Brain pericyte (primary cell): ENCODE data around the gene CAMTA1.
A peak's percentile ranks its signal among the peaks of the same experiment; 100 is the strongest.

Experiments
- DNase-seq: peaks from one replicate; pipeline ENCODE4 v3.0.0-alpha.2; 2012; ENCODE audit warnings: low read depth, low spot score

CAMTA1 gene

DNA sequence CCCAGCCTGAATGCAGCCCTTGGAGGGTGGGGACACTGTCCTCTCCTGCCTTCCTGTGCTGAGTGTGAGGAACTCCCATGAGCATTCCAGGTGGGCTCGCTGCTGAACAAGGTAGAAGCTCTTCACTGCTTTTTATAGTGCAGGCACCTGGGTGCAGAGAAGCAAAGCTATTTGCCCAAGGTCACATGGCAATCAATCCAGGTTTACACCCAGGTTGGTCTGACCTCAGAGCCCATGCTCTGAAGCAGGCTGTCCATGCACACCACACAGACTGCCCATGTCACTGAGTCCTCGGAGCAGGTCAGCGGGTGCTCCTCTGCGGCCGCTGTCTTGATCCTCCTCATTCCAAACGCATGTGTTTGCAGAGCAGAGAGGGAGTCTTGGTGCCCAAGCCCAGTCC is 662.5 kb downstream of the CAMTA1 start:
- DNase-seq: no peak

DNA sequence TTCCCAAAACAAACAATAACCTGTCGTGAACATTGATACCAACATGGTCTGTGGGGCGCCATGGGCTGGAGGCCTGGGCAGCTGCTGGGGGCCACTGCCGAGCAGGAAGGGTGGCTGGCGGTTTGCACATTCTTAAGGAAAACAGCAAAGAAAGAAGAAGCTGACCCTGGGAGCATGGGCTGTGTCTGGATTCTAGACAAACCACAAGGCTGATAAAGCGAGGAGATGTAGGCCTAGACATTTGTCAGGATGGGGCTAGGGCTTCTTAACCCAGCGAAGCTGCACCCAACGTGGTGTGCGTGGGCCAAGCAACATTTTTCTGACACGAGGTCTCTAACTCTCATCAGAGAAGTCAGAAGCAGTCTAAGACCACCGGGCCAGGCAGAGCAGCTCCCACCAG is 663.7 kb downstream of the CAMTA1 start:
- no peak for DNase-seq

DNA sequence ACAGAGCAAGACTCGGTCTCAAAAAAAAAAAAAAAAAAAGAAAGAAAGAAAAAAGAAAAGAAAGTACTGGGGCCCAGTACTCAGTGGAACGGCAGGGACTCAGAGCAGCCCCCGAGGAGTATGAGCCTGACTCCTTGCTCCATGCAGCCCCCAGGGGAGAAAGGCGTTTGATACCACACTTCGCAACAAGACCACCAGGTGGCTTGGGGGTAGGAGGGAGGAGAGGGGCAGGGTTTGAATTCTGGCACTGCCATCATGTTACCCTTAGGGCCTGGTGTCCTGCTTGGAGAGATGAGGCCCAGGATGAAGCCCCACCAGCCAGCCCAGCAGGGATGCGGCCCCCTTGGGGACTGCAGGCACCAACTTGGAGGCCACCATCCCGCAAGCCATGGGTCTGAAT is 664.5 kb downstream of the CAMTA1 start:
- no peak for DNase-seq

GRCh38 chr1:7450838-7451237 is 665.6 kb downstream of the CAMTA1 start:
- DNase-seq: no peak

DNA sequence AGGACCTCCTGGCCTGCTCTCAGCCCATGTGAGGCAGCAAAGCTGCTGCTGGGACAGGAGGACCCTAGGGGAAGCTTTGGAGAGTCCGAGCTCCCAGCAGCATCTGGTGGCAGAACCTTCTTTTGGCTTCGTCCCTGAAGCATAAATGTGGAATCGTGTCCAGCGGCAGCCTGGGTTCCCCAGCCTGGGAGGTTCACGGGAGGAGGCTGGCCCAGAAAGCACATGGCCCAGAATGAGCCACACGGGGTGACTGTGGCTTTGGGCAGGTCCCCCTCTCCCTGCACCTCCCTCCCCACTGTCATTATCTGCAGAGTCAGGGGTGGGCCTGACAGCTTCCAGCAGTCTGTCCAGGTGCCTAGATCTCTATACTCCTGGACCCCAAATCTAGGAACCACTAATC is 667.8 kb downstream of the CAMTA1 start:
- no peak for DNase-seq

DNA sequence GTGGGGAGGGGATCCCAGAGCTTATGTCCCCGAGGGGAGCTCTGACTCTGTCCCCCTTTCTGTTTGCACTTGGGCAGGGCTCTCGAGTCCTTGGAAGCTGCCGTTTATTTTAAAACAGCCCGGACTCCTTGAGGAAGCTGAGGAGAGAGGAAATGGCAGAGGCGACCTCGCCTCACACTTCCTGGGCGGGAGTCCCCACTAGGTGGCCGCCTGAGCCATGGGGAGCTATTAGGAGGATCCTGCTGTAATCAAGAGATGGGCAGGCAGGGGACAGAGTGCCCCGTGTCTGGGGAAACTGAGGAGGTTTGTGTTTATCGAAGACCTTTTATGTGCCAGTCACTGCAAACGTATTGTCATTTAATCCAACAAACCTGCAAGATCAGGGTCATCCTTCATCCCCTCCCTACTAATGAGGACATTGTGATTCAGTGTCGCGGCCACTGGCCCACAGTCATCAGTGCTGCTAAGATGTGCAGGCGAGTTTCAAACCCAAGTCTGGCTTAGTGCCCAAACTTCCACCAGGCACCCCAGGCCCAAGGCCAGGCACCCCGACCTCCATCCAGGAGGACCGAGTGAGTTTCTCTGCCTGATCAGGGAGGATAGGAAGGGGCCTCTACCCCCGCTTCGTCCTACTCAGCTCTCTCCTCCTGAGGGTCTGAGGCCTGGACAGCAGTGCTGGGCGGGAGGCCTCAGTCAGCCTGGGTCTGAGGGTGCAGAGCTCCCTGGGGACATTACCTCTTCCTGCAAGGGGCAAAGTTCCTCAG is 669.0 kb downstream of the CAMTA1 start:
- DNase-seq: no peak

DNA sequence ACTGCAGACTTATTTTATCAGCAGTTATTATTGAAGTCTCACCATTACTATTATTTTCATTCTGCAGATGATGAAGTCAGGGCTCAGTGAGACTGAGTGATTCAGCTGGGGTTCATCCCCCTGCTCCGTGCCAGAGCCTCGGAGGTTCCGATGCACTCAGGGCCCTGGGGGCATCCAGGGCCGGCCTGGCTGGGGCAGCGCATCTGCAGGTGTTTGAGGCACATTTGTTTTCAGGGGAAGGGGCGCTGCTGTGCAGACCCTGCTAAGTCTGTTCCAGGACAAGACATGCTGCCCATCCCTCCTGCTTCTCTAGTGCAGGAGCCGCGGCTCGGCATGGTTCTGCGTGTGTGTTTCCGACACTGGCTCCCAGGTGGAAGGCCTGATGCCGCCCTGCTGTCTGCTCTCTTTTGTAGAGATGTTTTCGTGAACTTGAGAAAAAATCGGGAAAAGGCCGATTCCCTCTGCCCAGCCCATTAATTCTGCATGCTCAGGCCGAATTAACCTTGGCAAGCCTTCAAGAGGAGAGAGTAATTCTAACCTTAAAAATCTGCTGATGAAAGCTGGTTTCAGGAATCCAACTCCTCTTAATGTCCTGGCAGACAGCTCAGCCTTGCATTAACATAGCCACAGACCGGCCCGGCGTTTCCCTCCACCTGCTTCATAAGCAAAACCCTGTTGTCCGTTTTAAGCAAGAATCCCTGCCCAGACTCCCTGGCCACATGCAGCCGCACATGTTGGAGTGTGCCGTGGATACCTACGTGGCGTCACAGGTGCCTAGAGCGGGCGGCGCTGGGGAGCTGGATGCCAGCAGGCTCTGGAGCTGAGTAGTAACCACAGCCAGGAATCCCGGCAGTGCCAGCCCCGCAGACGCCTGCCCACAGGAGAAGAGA is 669.9 kb downstream of the CAMTA1 start:
- DNase-seq: no peak

- DNase-seq: no peak
These were observed 670.8 kb downstream of the CAMTA1 start for GRCh38 chr1:7455796-7456721.

DNA sequence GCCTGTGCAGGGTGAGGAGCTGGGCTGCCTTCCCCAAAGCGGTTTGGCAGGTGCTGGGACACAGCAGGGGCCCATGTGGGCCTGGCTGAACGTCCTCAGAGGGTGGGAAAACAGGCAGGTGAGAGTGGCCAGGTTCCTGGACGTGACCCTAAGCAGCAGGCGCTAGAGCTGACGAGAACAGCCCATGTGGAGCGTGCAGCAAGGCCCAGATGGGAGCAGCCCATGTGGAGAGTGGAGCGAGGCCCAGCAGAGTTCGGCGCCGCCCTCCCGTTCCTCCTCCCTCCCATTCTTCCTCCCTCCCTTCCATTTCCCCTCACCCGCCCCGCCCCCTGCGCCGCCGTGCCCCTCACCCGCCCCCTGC is 671.4 kb downstream of the CAMTA1 start:
- no peak for DNase-seq

GRCh38 chr1:7457811-7458210 is 672.6 kb downstream of the CAMTA1 start:
- DNase-seq: no peak

- no peak for DNase-seq
These were observed 673.7 kb downstream of the CAMTA1 start for GRCh38 chr1:7458946-7459345.

GRCh38 chr1:7459914-7460313 is 674.7 kb downstream of the CAMTA1 start:
- DNase-seq: no peak

GRCh38 chr1:7460807-7461206 is 675.6 kb downstream of the CAMTA1 start:
- DNase-seq: no peak

DNA sequence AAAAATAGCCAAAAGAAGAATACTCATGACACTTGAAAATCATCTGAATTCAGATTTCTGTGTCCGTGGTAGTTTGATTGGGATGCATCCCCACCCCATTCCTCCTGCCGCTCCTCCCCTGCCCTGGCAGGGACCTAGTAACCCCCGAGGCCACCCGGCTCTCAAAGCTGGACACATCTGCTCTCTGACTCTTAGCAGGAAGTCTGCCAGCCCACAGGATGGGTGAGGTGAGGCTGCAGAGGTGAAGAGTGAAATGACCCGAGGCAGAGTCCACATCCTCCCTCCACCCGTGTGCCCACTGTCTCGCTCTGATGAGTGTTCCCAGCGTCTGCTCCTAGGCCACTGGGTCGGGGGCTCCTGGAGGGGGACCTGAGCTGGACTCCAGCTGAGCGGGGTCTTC is 677.4 kb downstream of the CAMTA1 start:
- DNase-seq: no peak

DNA sequence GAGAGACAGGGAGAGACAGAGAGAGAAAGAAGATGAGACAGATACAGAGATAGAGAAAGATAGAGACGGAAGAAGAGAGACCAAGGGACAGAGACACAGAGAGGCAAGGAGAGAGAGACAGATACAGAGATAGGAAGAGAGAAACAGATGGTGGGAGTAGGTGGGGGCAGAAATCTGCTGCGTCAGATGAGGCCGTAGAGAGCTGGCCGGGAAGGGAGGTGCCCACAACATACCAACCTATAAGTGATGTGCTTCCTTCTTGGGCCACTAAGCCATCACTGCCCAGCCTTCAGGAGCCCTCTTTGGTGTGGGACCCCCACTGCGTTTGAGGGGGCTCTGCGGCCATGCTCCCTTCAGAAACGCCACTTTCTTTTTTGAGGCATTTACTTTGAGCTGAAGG is 678.3 kb downstream of the CAMTA1 start:
- no peak for DNase-seq

GRCh38 chr1:7464736-7465135 is 679.5 kb downstream of the CAMTA1 start:
- DNase-seq: no peak

DNA sequence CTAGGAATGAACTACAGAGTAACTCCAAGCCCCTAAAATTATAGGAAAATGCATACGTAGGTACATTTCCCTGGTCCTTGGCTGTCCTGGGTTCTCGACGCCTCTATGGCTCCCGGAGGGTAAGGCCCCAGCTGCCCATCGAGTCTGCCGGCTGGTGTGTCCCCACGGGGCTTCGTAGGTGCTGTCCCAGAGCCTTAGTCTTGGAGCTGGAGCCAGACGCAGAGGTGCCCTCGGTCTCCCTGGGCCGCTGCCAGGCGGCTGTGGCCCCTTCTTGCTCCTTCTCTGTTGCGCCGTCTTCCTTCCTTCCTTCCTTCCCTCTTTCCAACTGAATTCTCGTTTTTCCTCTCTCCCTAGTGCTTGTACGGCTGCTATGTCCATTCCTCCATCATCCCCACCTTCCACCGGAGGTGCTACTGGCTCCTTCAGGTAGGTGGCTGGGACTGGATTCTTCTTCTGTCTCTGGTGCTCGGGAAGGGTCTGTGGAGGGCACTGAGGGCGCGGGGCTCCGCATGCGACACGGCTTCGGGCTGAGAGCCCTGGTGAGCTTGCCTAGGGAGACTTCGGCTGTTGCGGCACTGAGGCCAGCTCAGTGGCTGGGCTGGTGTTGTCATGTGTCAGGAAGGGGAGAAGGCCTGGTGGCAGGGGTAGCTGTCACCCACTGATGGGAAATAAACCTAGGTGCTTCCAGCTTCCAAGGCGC is 682.4 kb downstream of the CAMTA1 start:
- DNase-seq: no peak

- DNase-seq: no peak
These were observed 683.0 kb downstream of the CAMTA1 start for GRCh38 chr1:7468248-7468647.

- no peak for DNase-seq
These were observed 684.1 kb downstream of the CAMTA1 start for GRCh38 chr1:7469255-7469938.

- DNase-seq: peak; percentile 82
These were observed 685.8 kb downstream of the CAMTA1 start for GRCh38 chr1:7470904-7471638.
